Measurements from ENCODE around the gene CENPP. TPM values are rescaled to one million over a fixed set of nuclear protein-coding genes. Genes with fewer than 3 reads are reported as not detected.
A peak's percentile ranks its signal among the peaks of the same experiment; 100 is the strongest.

CENPP gene
- total RNA-seq, 4 donors from 2014 or later, result 2.8 to 51.2 (median 4.9) TPM

GRCh38 chr9:92327283-92327850 lies 1.6 kb downstream of the CENPP start:
- Histone ChIP-seq H3K36me3 (peaks cover 0 to 8% (median 0%) of the 10 kb centered on the region in 3 donors), H3K9me3 (no peaks in the 10 kb centered on the region), H3K4me1 (peaks cover 0 to 20% (median 12%) of the 10 kb centered on the region in 4 donors), H3K27me3 (no peaks in the 10 kb centered on the region), H3K4me3 (no peak overlapping the region), H3K27ac (no peak overlapping the region)
- no peak for DNase-seq
- TF ChIP-seq POLR2A (IDR thresholded peaks at IDR 0.05), result no peak
- TF ChIP-seq CTCF (IDR thresholded peaks at IDR 0.05), result no peak

GRCh38 chr9:92328225-92328624 lies 2.5 kb downstream of the CENPP start:
- DNase-seq, result no peak
- H3K9me3 ChIP-seq, result no peaks in the 10 kb centered on the region
- H3K4me3 ChIP-seq, result no peak overlapping the region
- H3K4me1 ChIP-seq, result peaks cover 0 to 20% (median 12%) of the 10 kb centered on the region in 4 donors
- TF ChIP-seq POLR2A (IDR thresholded peaks at IDR 0.05) (no peak), CTCF (IDR thresholded peaks at IDR 0.05) (peak in 2 of 6 experiments; percentile 17 to 21)
- no peak overlapping the region for H3K27ac ChIP-seq
- no peaks in the 10 kb centered on the region for H3K27me3 ChIP-seq
- H3K36me3 ChIP-seq, result no peaks in the 10 kb centered on the region

GRCh38 chr9:92332577-92333281 lies 7.0 kb downstream of the CENPP start:
- no peak for DNase-seq
- no peak overlapping the region for H3K27ac ChIP-seq
- no peaks in the 10 kb centered on the region for H3K4me1 ChIP-seq
- TF ChIP-seq CTCF (IDR thresholded peaks at IDR 0.05) (no peak), POLR2A (IDR thresholded peaks at IDR 0.05) (no peak)
- H3K27me3 ChIP-seq, result no peaks in the 10 kb centered on the region
- H3K9me3 ChIP-seq, result no peaks in the 10 kb centered on the region
- no peaks in the 10 kb centered on the region for H3K36me3 ChIP-seq
- no peak overlapping the region for H3K4me3 ChIP-seq

- DNase-seq, result no peak
- Histone ChIP-seq H3K9me3 (no peaks in the 10 kb centered on the region), H3K27me3 (no peaks in the 10 kb centered on the region), H3K27ac (no peak overlapping the region), H3K36me3 (no peaks in the 10 kb centered on the region), H3K4me3 (no peak overlapping the region), H3K4me1 (no peaks in the 10 kb centered on the region)
- TF ChIP-seq POLR2A (IDR thresholded peaks at IDR 0.05), result no peak
- TF ChIP-seq CTCF (IDR thresholded peaks at IDR 0.05), result no peak
Measured at GRCh38 chr9:92333282-92333634, 7.5 kb downstream of the CENPP start.

GRCh38 chr9:92341578-92341977 lies 15.8 kb downstream of the CENPP start:
- Histone ChIP-seq H3K36me3 (no peaks in the 10 kb centered on the region), H3K27me3 (no peaks in the 10 kb centered on the region), H3K4me3 (no peak overlapping the region), H3K27ac (no peak overlapping the region), H3K4me1 (no peaks in the 10 kb centered on the region), H3K9me3 (no peaks in the 10 kb centered on the region)
- TF ChIP-seq POLR2A (IDR thresholded peaks at IDR 0.05) (no peak), CTCF (IDR thresholded peaks at IDR 0.05) (no peak)
- DNase-seq, result no peak
